ENCODE results near the gene HDAC4.

The HDAC4 gene

DNA sequence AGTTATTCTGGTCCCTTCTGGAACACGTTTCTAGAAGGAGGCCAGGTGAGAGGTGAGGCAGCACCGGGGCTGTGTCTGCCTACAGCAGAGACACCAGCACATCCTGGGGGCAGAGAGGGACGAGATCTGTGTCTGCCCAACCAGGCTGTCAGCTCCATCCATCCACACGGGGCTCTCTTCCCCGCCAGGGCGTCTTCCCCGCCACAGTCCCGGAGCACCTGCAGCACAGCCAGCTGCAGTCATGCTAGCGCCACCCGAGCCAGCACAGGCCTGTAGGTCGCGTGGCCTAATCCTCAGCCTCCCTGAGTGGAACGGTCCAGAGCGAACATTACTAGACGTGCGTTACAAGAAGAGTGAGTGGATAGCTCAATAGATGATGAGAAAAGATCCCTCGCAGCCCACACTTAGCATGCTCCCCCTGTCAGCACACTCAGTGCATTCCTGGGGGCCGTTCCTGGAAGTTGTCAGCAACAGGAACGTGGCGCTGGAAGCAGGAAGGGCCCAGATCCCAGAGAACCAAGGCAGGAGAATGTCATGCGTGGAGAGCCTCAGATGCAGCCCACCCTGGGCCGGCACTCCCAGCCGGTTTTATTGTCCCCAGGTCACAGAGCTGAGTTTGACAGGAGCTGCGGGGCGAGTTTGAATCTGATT lies 374.0 kb downstream of the HDAC4 start:
- no peaks in the 10 kb centered on the region for H3F3A ChIP-seq (ENCODE audit: insufficient read depth)
- no peaks in the 10 kb centered on the region for H3K36me3 ChIP-seq (ENCODE audit: low read length)
- H3K9ac ChIP-seq (ENCODE audit: low read length) = no peak overlapping the region
- H2AFZ ChIP-seq (ENCODE audit: low read depth, low read length, severe bottlenecking) = no peak overlapping the region
- H3K4me3 ChIP-seq (ENCODE audit: insufficient read depth, low read length, poor library complexity, severe bottlenecking) = no peak overlapping the region
- H3K9me3 ChIP-seq (ENCODE audit: insufficient read depth, low read length) = no peaks in the 10 kb centered on the region
- H4K20me1 ChIP-seq (ENCODE audit: low read depth, low read length) = no peaks in the 10 kb centered on the region
- no peak overlapping the region for H3K27ac ChIP-seq (ENCODE audit: low read depth, low read length)
- no peak overlapping the region for H3K4me2 ChIP-seq (ENCODE audit: low read depth, low read length, poor library complexity, severe bottlenecking)
- H3K27me3 ChIP-seq (ENCODE audit: low read length) = no peaks in the 10 kb centered on the region
- no peaks in the 10 kb centered on the region for H3K79me2 ChIP-seq (ENCODE audit: insufficient read depth, low read length)
- TF ChIP-seq, protein P1, sequence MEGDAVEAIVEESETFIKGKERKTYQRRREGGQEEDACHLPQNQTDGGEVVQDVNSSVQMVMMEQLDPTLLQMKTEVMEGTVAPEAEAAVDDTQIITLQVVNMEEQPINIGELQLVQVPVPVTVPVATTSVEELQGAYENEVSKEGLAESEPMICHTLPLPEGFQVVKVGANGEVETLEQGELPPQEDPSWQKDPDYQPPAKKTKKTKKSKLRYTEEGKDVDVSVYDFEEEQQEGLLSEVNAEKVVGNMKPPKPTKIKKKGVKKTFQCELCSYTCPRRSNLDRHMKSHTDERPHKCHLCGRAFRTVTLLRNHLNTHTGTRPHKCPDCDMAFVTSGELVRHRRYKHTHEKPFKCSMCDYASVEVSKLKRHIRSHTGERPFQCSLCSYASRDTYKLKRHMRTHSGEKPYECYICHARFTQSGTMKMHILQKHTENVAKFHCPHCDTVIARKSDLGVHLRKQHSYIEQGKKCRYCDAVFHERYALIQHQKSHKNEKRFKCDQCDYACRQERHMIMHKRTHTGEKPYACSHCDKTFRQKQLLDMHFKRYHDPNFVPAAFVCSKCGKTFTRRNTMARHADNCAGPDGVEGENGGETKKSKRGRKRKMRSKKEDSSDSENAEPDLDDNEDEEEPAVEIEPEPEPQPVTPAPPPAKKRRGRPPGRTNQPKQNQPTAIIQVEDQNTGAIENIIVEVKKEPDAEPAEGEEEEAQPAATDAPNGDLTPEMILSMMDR (IDR thresholded peaks at IDR 0.05; ENCODE audit: insufficient read depth, low read length, poor library complexity, severe bottlenecking) = no peak
- no peak for TF ChIP-seq EZH2phosphoT487 (conservative IDR thresholded peaks at IDR 0.05; ENCODE audit: low read length)
- H3K9me2 ChIP-seq (replicated peaks; ENCODE audit: insufficient read depth, low read length) = no peaks in the 10 kb centered on the region

DNA sequence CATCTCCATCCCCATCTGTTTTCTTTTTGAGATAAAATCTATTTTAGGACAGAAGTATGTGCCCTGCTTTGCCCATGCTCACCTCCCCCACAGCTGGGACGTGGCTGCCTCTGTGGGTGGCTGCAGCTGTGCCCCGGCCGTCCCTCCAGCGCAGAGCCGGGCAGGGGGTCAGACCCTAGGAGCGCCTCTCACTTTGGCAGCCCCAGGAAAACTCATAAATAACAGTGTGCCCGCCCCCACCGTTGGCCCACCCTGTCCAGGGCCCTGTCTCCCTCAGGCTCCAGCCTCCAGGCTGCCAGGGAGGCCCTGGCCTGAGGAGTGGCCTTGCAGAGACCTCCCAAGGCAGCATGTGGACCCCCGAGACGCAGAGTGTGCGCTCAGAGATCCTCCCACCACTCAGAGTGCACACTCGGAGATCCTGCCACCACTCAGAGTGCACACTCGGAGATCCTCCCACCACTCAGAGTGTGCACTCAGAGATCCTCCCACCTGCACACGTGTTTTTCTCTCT lies 374.8 kb downstream of the HDAC4 start:
- H3F3A ChIP-seq (ENCODE audit: insufficient read depth) = no peaks in the 10 kb centered on the region
- H3K9me3 ChIP-seq (ENCODE audit: insufficient read depth, low read length) = no peaks in the 10 kb centered on the region
- H3K9me2 ChIP-seq (replicated peaks; ENCODE audit: insufficient read depth, low read length) = no peaks in the 10 kb centered on the region
- H2AFZ ChIP-seq (ENCODE audit: low read depth, low read length, severe bottlenecking) = no peak overlapping the region
- no peak overlapping the region for H3K9ac ChIP-seq (ENCODE audit: low read length)
- no peak overlapping the region for H3K4me2 ChIP-seq (ENCODE audit: low read depth, low read length, poor library complexity, severe bottlenecking)
- H4K20me1 ChIP-seq (ENCODE audit: low read depth, low read length) = no peaks in the 10 kb centered on the region
- H3K27me3 ChIP-seq (ENCODE audit: low read length) = no peaks in the 10 kb centered on the region
- TF ChIP-seq EZH2phosphoT487 (conservative IDR thresholded peaks at IDR 0.05; ENCODE audit: low read length) = no peak
- TF ChIP-seq, protein P1 (IDR thresholded peaks at IDR 0.05; ENCODE audit: insufficient read depth, low read length, poor library complexity, severe bottlenecking) = no peak
- H3K79me2 ChIP-seq (ENCODE audit: insufficient read depth, low read length) = no peaks in the 10 kb centered on the region
- H3K4me3 ChIP-seq (ENCODE audit: insufficient read depth, low read length, poor library complexity, severe bottlenecking) = no peak overlapping the region
- H3K36me3 ChIP-seq (ENCODE audit: low read length) = no peaks in the 10 kb centered on the region
- no peak overlapping the region for H3K27ac ChIP-seq (ENCODE audit: low read depth, low read length)

DNA sequence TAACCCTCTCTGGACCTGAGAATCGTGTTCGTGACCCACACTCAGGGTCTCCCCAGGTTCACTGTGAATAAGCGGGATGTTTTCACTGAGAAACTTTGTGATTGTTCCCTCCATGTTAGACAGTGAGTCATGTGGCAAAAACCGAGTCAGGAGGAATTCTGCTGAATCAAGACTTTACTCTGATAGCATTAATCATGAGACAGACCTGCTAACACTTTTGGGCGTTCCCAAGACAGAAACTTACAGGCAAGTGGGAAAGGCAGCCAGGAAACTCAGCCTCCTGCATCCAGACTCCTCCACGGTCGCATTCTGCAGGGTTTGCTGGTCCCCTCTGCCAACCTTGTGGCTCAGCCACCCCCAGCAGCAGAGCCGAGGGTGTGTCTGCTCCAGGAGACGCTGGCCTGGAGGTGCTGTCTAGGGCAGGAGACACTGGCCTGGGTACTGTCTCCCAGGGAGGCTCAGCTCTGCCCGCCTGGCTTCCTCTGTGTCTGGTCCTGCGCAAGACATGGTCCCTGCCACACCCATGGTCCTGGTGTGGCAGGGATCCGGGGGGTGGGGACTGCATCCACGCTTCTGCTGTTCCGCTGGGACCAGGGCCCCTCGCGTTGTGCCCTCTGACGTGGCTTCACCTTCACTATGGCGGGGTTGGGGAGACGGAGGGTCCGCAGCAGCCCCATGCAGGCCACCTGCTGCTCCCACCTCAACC lies 375.6 kb downstream of the HDAC4 start:
- Histone ChIP-seq H4K20me1 (ENCODE audit: low read depth, low read length) (no peaks in the 10 kb centered on the region), H3K9me3 (ENCODE audit: insufficient read depth, low read length) (no peaks in the 10 kb centered on the region), H3K27ac (ENCODE audit: low read depth, low read length) (no peak overlapping the region), H3K9ac (ENCODE audit: low read length) (no peak overlapping the region), H3K27me3 (ENCODE audit: low read length) (no peaks in the 10 kb centered on the region), H3K36me3 (ENCODE audit: low read length) (no peaks in the 10 kb centered on the region), H3F3A (ENCODE audit: insufficient read depth) (no peaks in the 10 kb centered on the region), H2AFZ (ENCODE audit: low read depth, low read length, severe bottlenecking) (no peak overlapping the region), H3K4me3 (ENCODE audit: insufficient read depth, low read length, poor library complexity, severe bottlenecking) (no peak overlapping the region), H3K79me2 (ENCODE audit: insufficient read depth, low read length) (no peaks in the 10 kb centered on the region), H3K9me2 (replicated peaks; ENCODE audit: insufficient read depth, low read length) (no peaks in the 10 kb centered on the region), H3K4me2 (ENCODE audit: low read depth, low read length, poor library complexity, severe bottlenecking) (no peak overlapping the region)
- TF ChIP-seq, protein P1 (IDR thresholded peaks at IDR 0.05; ENCODE audit: insufficient read depth, low read length, poor library complexity, severe bottlenecking) = no peak
